GM21515 (cell line): ENCODE results near the gene LTBP4.
"Not testable (repeated sequence)": the region's sequence is repeated elsewhere in the genome, so short reads cannot be mapped to it uniquely, and the experiment has no call there.

Experiments used
- ATAC-seq: cut with Tn5 transposase; IDR thresholded peaks from one replicate; pipeline ENCODE4 v1.9.1; 2021; ENCODE audit not compliant: unreplicated experiment

Gene LTBP4

GRCh38 chr19:40576585-40577451, 24.4 kb upstream of the LTBP4 start, which contains the start of gene SHKBP1:
Gene SHKBP1, plus strand, starts transcription at chr19:40576873. Its CDS starts 27 bp downstream, at chr19:40576900.
- ATAC-seq = peak; percentile 90

- no peak for ATAC-seq
These were observed 22.7 kb upstream of the LTBP4 start for GRCh38 chr19:40578442-40578908.

- no peak for ATAC-seq
These were observed 20.6 kb upstream of the LTBP4 start for GRCh38 chr19:40580619-40581018.

- no peak for ATAC-seq
These were observed 19.6 kb upstream of the LTBP4 start for GRCh38 chr19:40581531-40581930.

GRCh38 chr19:40582467-40582866, 18.7 kb upstream of the LTBP4 start:
- ATAC-seq = no peak

- ATAC-seq = no peak
These were observed 17.9 kb upstream of the LTBP4 start for GRCh38 chr19:40583283-40583682.

- ATAC-seq = no peak
These were observed 17.2 kb upstream of the LTBP4 start for GRCh38 chr19:40584007-40584406.

GRCh38 chr19:40585241-40585981, 15.8 kb upstream of the LTBP4 start:
- no peak for ATAC-seq

GRCh38 chr19:40585982-40586422, 15.2 kb upstream of the LTBP4 start:
- ATAC-seq = no peak

GRCh38 chr19:40586611-40587010, 14.6 kb upstream of the LTBP4 start:
- no peak for ATAC-seq

GRCh38 chr19:40588110-40588854, 12.9 kb upstream of the LTBP4 start:
- no peak for ATAC-seq

GRCh38 chr19:40588926-40589569, 12.1 kb upstream of the LTBP4 start:
- ATAC-seq = no peak

GRCh38 chr19:40589591-40590429, 11.4 kb upstream of the LTBP4 start:
- ATAC-seq = no peak

- no peak for ATAC-seq
These were observed 10.5 kb upstream of the LTBP4 start for GRCh38 chr19:40590464-40591265.

- not testable (repeated sequence) for ATAC-seq
These were observed 9.4 kb upstream of the LTBP4 start for GRCh38 chr19:40591724-40592123.

GRCh38 chr19:40592170-40592569, 9.0 kb upstream of the LTBP4 start:
- peak; percentile 60 for ATAC-seq

GRCh38 chr19:40594255-40594654, 6.9 kb upstream of the LTBP4 start:
- no peak for ATAC-seq

- ATAC-seq = no peak
These were observed 6.5 kb upstream of the LTBP4 start for GRCh38 chr19:40594657-40595091.
